Measurements from ENCODE around the gene POC1B. TPM values are rescaled to one million over a fixed set of nuclear protein-coding genes. Genes with fewer than 3 reads are reported as not detected.

Gene POC1B
- 10 to 100 TPM; 16.0 to 30.4 (median 27.9) TPM for total RNA-seq

DNA sequence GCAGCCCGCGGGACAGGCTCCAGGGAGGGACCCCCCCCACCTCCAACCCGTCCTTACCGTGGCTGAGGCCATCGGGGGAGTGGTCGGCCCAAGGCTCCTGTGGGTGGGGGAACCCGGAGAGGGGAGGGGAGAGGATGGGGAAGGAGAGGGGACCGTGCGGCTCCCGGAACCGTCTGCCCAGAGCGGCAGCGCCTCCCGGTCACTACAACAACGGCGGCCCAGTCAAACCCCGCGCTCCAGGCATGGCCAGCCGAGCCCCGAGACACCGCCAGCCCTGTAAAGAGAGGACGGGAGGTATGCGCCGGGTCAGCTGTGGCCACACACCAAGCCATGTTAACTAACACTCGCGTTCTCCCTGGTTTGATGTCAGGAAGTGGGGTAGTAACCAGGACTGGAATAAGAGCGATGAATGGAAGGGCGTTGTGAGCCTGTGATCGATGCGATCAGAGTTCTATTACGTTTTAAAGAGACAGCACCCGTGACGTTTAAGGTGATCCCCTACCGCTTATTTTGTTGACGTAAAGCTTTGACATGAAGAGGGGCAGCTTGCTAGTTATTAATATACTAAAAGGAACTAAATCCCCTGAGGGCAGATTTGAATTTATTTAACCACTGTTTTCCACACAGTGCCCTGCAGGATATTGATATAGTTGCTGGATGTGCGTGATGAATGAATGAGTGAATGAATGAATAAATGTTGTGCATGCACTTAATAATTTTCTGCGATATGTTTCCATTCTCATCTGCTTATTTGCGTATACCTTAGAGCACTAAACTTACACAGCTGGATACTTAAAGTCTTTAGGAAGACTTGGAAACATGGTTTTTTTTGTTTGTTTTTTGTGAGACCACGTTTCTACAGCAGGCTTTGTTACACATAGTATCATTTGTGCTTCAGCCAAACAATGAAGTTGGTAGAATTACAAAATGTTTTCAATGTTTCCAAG, at the start of gene POC1B:
Gene POC1B (minus strand): TSS at position 224 of the 947 bp plus-strand sequence. CDS start 152 bp downstream, at position 72.
- peak within 1 kb of the TSS; percentile 85 to 99 (median 98) for H3K4me3 ChIP-seq
- H3K27ac ChIP-seq, result peak within 1 kb of the TSS; percentile 93 to 97
- peak; percentile 39 to 61 for DNase-seq (ENCODE audit: low spot score in 2 of 2)
- peaks cover 0 to 10% of the 10 kb centered on the region in 2 donors for H3K4me1 ChIP-seq
- intact Hi-C loops (cut with DNase I; ENCODE audit: low total_unique reads), result loop anchor here (5.0 to 10.0 kb wide), 2 partner anchors 51 to 509 kb away; no protein-coding TSS in a partner anchor
- H3K9me3 ChIP-seq, result no peaks in the 10 kb centered on the region
- no peaks in the 10 kb centered on the region for H3K36me3 ChIP-seq
- no peaks in the 10 kb centered on the region for H3K27me3 ChIP-seq
- TF ChIP-seq POLR2A (IDR thresholded peaks at IDR 0.05), result no peak
- peak; percentile 41 to 65 (median 55) for TF ChIP-seq POLR2AphosphoS5 (IDR thresholded peaks at IDR 0.05)

- no peak overlapping the region for H3K4me3 ChIP-seq
- intact Hi-C loops (cut with DNase I; ENCODE audit: low total_unique reads), result no loop called here
- no peaks in the 10 kb centered on the region for H3K4me1 ChIP-seq
- H3K9me3 ChIP-seq, result no peaks in the 10 kb centered on the region
- H3K36me3 ChIP-seq, result no peaks in the 10 kb centered on the region
- no peaks in the 10 kb centered on the region for H3K27me3 ChIP-seq
- no peak for TF ChIP-seq POLR2A (IDR thresholded peaks at IDR 0.05)
- TF ChIP-seq POLR2AphosphoS5 (IDR thresholded peaks at IDR 0.05), result no peak
- no peak for TF ChIP-seq CTCF (IDR thresholded peaks at IDR 0.05)
- no peak overlapping the region for H3K27ac ChIP-seq
- no peak for DNase-seq (ENCODE audit: low spot score in 2 of 2)
These were observed 49.5 kb upstream of the POC1B start for GRCh38 chr12:89575374-89575773.

DNA sequence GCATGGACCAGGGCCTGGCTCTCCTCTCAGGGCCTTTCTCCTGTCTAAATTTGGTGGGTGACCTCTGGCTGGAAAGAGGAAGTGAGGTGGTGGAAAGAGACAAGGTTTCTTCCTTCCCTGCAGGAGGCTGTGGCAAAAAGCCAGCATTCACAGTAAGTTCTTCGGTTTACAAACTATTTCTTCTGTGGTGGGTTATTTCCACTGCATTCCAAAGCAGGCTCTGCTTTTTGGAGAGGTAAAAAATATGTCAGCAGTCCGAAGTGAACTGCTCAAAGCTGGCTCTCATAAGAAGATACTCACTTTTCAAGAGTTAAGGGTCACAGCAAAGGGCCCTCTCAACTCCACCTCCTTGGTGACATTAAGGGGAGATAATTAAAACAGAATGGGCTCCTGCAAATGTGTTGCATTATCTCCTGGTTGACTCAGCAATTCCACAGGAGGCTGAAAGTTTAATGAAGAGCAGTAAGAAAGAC, 48.9 kb upstream of the POC1B start:
- intact Hi-C loops (cut with DNase I; ENCODE audit: low total_unique reads), result no loop called here
- Histone ChIP-seq H3K4me1 (no peaks in the 10 kb centered on the region), H3K27me3 (no peaks in the 10 kb centered on the region), H3K9me3 (no peaks in the 10 kb centered on the region), H3K27ac (no peak overlapping the region), H3K4me3 (no peak overlapping the region), H3K36me3 (no peaks in the 10 kb centered on the region)
- TF ChIP-seq POLR2AphosphoS5 (IDR thresholded peaks at IDR 0.05) (no peak), CTCF (IDR thresholded peaks at IDR 0.05) (no peak), POLR2A (IDR thresholded peaks at IDR 0.05) (no peak)
- DNase-seq (ENCODE audit: low spot score in 2 of 2), result no peak

GRCh38 chr12:89573051-89573810, 47.4 kb upstream of the POC1B start:
- Histone ChIP-seq H3K27ac (no peak overlapping the region), H3K4me3 (no peak overlapping the region), H3K36me3 (no peaks in the 10 kb centered on the region), H3K4me1 (no peaks in the 10 kb centered on the region), H3K27me3 (no peaks in the 10 kb centered on the region), H3K9me3 (no peaks in the 10 kb centered on the region)
- TF ChIP-seq CTCF (IDR thresholded peaks at IDR 0.05) (no peak), POLR2AphosphoS5 (IDR thresholded peaks at IDR 0.05) (no peak), POLR2A (IDR thresholded peaks at IDR 0.05) (no peak)
- DNase-seq (ENCODE audit: low spot score in 2 of 2), result no peak
- intact Hi-C loops (cut with DNase I; ENCODE audit: low total_unique reads), result no loop called here

DNA sequence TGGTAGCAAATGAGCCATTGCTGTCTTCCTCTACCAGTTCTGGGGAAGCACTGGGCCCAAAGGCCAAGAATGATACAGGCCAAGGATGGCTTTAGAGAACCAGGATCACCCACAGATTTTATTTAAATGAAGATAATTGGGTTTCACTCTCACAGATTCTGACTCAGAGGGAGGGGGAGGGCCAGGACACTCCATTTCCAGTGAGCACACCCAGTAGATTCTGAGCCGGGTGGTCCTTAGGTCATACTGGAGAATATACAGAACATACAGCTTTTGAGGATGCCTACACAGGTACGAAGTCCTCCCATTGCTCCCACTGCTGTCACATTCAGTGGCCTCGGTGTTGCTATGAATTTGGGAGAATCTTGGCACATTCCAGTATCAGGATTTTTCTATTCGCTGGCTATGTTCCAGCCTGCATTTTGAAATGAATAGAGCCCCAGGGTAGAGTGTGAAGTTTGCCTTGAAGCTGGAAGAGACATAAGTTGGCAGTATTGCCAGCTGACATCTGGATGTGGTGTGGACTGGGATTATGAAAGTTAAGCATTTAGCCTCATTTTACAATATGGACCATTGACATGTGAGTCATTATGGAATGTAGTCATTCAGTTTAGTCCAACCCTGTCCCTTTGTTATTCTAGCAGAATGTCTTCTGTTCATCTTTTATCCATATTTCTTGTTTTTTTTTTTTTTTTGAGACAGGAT, 45.8 kb upstream of the POC1B start:
- TF ChIP-seq POLR2AphosphoS5 (IDR thresholded peaks at IDR 0.05) (no peak), POLR2A (IDR thresholded peaks at IDR 0.05) (no peak), CTCF (IDR thresholded peaks at IDR 0.05) (no peak)
- no peak overlapping the region for H3K27ac ChIP-seq
- H3K27me3 ChIP-seq, result no peaks in the 10 kb centered on the region
- no peaks in the 10 kb centered on the region for H3K36me3 ChIP-seq
- H3K4me3 ChIP-seq, result no peak overlapping the region
- no peaks in the 10 kb centered on the region for H3K9me3 ChIP-seq
- DNase-seq (ENCODE audit: low spot score in 2 of 2), result no peak
- no peaks in the 10 kb centered on the region for H3K4me1 ChIP-seq
- intact Hi-C loops (cut with DNase I; ENCODE audit: low total_unique reads), result no loop called here
